Pancreas (tissue), 10 donors: Measurements from ENCODE around the gene RIGI. TPM values are rescaled to one million over a fixed set of nuclear protein-coding genes. Genes with fewer than 3 reads are reported as not detected.

Experiments used
- ATAC-seq, 4 donors: fragments of 200-7000 bp; cut with Tn5 transposase; one replicate each; pipeline versions ENCODE4 v1.8.0 to v1.9.1; 2020; ENCODE audit warnings: mild to moderate bottlenecking in 4 of 4, moderate library complexity in 4 of 4
- DNase-seq, 6 donors: peaks; one replicate each; pipeline ENCODE4 v3.0.0-alpha.2; 2020
- FAIRE-seq: peaks from 2 replicates; lab custom pipeline; 2012; peaks lifted over from hg19 to GRCh38; lab: Jason Lieb, UNC
- H3K27ac ChIP-seq, 4 donors: fragments of 200-600 bp; sonication (generic); 1 replicate in 3 of 4; 2 replicates in 1 of 4; pipeline versions ENCODE4 v1.5.0 to v1.8.0; 2020
- H3K27me3 ChIP-seq, 4 donors: fragments of 200-600 bp; one replicate each; pipeline ENCODE4 v1.8.0; 2021
- H3K36me3 ChIP-seq, 3 donors: fragments of 200-600 bp; sonication (generic) in 1 of 3; one replicate each; pipeline versions ENCODE4 v1.5.0 to v1.8.0; 2020 to 2021
- H3K4me1 ChIP-seq, 3 donors: fragments of 200-600 bp; one replicate each; pipeline ENCODE4 v1.8.0; 2021
- H3K4me3 ChIP-seq, 4 donors: fragments of 200-600 bp; sonication (generic) in 2 of 4; one replicate each; pipeline versions ENCODE4 v1.5.0 to v1.8.0; 2020 to 2021
- H3K9me3 ChIP-seq, 4 donors: fragments of 200-600 bp; one replicate each; pipeline ENCODE4 v1.8.0; 2021
- WGBS, 2 donors: extraction: QIAGEN DNeasy Blood & Tissue Kit; methylation state at CpG; one replicate each; pipeline ENCODE4 v1.1.7; 2013; 5-methylcytosine and 5-hydroxymethylcytosine counted together
- intact Hi-C, 3 donors: fragments of 100-400 bp; cut with DNase I; formaldehyde crosslinking; loops; one replicate each; pipeline versions ENCODE4 v1.11.1 to v1.14.2; 2022
- polyA plus RNA-seq, 2 donors: library from polyadenylated mRNA; stranded (reverse); fragments of 200-250 nt; gene quantifications; one replicate each; pipeline ENCODE4 v1.2.3, GENCODE V29; 2013
- total RNA-seq, 6 donors: library from RNA; stranded (reverse); fragmentation: NEBNext Ultra II Directional in 4 of 6; extraction: Animal tissue kit (Norgen Biotek cat#: 25700) in 4 of 6; gene quantifications; one replicate each; pipeline versions ENCODE4 v1.2.1 to v1.2.4, GENCODE V29; 2021 to 2023
- TF ChIP-seq, protein P1 (sequence below), 4 donors: fragments of 200-600 bp; sonication (generic) in 3 of 4; IDR thresholded peaks; one replicate each; pipeline versions ENCODE4 v1.5.0 to v1.8.0; 2021; ENCODE audit warnings: antibody characterized with exemption in 4 of 4
- donor health status: healthy with polysubstance abuse.
- donor health status: DM: no; HTN: no; CAD: no; lungs with moderate emphysema.
- donor health status: DM: no; HTN: no; CAD: no.
- donor health status: control.
- donor health status: control.
- donor health status: Bipolar disorder and iron deficiency.
- donor health status: DM: yes; HTN: yes; CAD: no.
- donor health status: DM: no; HTN: no; CAD: no.
- donor health status: DM: no; HTN: no; CAD: no.
- donor health status: DM: yes; HTN: yes; CAD: no.

The RIGI gene
- total and polyA plus RNA-seq, 8 donors: 2.1 to 10.6 (median 3.9) TPM

DNA sequence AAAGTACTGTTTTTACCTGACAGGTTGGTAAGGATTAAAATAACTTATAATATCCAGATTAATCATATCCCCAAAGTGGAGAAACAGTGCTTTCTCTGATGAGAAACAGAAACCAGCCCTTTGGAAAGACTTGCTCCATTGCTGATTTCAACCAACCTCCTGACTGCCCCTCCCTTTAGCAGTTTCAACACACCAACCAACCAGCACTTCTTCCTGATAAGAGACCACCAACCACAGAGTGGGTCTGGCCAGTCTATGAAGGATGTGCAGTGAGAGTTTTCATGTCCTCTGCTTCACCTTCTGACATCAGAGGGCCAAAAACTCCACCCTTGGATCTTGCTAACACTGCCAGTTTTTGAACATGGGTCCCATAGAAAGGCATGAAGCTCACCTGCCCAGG, 28.1 kb downstream of the RIGI start:
- Histone ChIP-seq H3K36me3 (peaks cover 0 to 20% (median 0%) of the 10 kb centered on the region in 3 donors), H3K27ac (no peak overlapping the region), H3K4me3 (no peak overlapping the region), H3K9me3 (no peaks in the 10 kb centered on the region), H3K27me3 (no peaks in the 10 kb centered on the region), H3K4me1 (no peaks in the 10 kb centered on the region)
- FAIRE-seq (no peak), ATAC-seq (no peak), DNase-seq (no peak)
- TF ChIP-seq, protein P1, sequence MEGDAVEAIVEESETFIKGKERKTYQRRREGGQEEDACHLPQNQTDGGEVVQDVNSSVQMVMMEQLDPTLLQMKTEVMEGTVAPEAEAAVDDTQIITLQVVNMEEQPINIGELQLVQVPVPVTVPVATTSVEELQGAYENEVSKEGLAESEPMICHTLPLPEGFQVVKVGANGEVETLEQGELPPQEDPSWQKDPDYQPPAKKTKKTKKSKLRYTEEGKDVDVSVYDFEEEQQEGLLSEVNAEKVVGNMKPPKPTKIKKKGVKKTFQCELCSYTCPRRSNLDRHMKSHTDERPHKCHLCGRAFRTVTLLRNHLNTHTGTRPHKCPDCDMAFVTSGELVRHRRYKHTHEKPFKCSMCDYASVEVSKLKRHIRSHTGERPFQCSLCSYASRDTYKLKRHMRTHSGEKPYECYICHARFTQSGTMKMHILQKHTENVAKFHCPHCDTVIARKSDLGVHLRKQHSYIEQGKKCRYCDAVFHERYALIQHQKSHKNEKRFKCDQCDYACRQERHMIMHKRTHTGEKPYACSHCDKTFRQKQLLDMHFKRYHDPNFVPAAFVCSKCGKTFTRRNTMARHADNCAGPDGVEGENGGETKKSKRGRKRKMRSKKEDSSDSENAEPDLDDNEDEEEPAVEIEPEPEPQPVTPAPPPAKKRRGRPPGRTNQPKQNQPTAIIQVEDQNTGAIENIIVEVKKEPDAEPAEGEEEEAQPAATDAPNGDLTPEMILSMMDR (IDR thresholded peaks at IDR 0.05): no peak
- intact Hi-C loops: no loop called here

DNA sequence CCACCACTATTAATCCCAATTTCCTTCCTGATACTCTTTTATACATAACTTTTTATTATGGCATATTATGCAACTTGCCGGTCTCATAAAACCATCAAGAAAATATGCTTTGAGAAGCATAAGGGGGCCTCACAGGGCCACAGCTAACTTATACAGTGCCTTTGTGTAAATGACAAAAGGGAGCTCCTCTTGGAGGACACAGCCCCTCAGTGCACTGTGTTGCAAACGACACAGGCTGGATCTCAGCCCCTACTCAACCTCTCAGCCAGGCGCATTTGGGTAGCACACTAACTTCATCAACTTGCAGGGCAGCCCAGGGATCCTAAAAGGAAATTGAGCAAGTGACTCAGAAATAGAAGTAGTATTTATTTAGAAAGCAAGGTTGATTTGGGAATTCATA, 35.4 kb downstream of the RIGI start:
- Histone ChIP-seq H3K4me1 (no peaks in the 10 kb centered on the region), H3K9me3 (no peaks in the 10 kb centered on the region), H3K27me3 (no peaks in the 10 kb centered on the region), H3K27ac (no peak overlapping the region), H3K4me3 (no peak overlapping the region), H3K36me3 (peaks cover 0 to 24% (median 4%) of the 10 kb centered on the region in 3 donors)
- DNase-seq (no peak), ATAC-seq (no peak), FAIRE-seq (no peak)
- WGBS, 2 donors: 84 to 85% methylated on average over 3 of the region's 3 CpGs
- intact Hi-C loops: no loop called here
- TF ChIP-seq, protein P1 (IDR thresholded peaks at IDR 0.05): no peak

DNA sequence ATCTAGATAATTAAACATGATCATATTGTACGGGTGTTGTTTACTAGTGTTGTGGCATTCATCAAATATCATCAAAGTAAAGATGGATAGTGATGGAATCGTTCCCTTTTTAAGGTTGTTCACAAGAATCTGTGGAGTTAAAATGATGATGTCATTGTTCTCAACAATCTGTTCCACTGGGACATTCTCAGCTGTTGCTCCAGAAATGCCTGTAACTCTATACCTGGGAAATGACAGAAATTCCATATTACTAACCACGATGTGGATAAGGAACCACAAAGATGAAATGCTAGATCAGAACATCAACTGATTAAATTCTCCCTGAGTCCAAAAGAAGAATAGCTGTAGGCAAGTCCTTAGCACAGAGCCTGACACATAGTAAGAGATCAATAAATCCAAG, 38.0 kb downstream of the RIGI start:
- ATAC-seq (no peak), FAIRE-seq (no peak), DNase-seq (no peak)
- peaks cover 0 to 43% (median 4%) of the 10 kb centered on the region in 3 donors for H3K36me3 ChIP-seq
- no peak overlapping the region for H3K4me3 ChIP-seq
- intact Hi-C loops: no loop called here
- TF ChIP-seq, protein P1 (IDR thresholded peaks at IDR 0.05): no peak
- H3K27ac ChIP-seq: no peak overlapping the region
- H3K27me3 ChIP-seq: no peaks in the 10 kb centered on the region
- H3K9me3 ChIP-seq: no peaks in the 10 kb centered on the region
- H3K4me1 ChIP-seq: no peaks in the 10 kb centered on the region
- WGBS, 2 donors: 56 to 74% methylated on average over 3 of the region's 3 CpGs

DNA sequence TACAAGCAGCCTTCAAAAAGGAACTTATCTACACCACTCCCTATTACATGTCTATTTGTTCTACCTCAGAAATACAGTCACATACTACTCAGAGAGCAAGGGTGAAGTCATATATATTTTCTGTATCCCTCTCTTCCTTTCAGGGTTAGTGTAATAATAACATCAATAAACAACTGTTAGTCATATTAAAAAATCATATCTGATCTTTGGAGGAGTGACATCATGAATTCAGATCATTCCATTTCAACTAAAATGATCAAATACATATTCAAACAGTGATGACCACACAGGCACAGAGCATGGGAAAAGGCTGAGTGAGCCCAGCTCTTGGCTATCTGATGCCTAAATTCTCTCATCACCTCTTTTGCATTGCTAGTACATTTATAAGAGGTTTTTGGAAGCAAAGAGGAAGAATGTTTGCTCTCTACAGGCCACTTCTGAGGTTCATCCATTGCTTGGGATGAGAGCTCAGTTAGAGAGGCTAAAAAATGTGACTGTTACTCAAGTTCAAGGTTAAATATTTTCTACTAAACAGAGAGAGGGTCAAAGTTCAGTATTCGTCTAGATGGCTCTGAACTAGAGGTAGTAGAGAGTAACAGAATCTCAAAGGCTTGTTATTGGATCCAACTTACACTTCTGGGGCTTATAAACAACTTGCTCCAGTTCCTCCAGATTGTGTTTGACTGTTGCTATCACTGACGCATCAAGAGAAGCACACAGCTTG, 39.0 kb downstream of the RIGI start:
- no peaks in the 10 kb centered on the region for H3K27me3 ChIP-seq
- H3K4me3 ChIP-seq: no peak overlapping the region
- DNase-seq: no peak
- no peaks in the 10 kb centered on the region for H3K4me1 ChIP-seq
- FAIRE-seq: no peak
- intact Hi-C loops: no loop called here
- no peaks in the 10 kb centered on the region for H3K9me3 ChIP-seq
- peaks cover 0 to 49% (median 4%) of the 10 kb centered on the region in 3 donors for H3K36me3 ChIP-seq
- TF ChIP-seq, protein P1 (IDR thresholded peaks at IDR 0.05): no peak
- no peak for ATAC-seq
- H3K27ac ChIP-seq: no peak overlapping the region
- 45 to 50% methylated on average over 2 of the region's 2 CpGs for WGBS, 2 donors

DNA sequence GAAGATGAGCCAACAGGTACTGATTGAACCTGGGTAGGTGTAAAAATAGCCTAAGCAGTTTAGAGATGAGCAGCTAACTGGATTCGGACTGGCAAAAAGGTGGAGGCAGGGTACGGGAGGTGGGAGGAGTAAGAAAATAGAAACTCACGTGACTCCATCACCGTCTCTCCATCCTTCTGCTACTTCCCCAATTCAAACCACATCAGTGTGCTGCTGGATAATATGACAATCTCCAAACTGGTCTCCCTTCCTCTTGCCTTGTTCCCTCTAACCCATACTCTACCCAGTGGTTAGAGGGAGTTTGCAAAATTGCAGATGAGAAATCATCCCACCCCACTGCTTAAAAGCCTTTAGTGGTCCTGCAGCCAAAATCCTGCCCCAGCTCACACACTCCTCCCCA, 42.7 kb downstream of the RIGI start:
- intact Hi-C loops: no loop called here
- no peak for ATAC-seq
- Histone ChIP-seq H3K4me1 (no peaks in the 10 kb centered on the region), H3K27me3 (no peaks in the 10 kb centered on the region), H3K9me3 (no peaks in the 10 kb centered on the region), H3K27ac (no peak overlapping the region), H3K4me3 (no peak overlapping the region), H3K36me3 (peaks cover 0 to 55% (median 4%) of the 10 kb centered on the region in 3 donors)
- no peak for FAIRE-seq
- TF ChIP-seq, protein P1 (IDR thresholded peaks at IDR 0.05): no peak
- DNase-seq: no peak
- 91 to 93% methylated on average over 4 of the region's 4 CpGs for WGBS, 2 donors
